Renal cortical epithelial cell (primary cell): ENCODE results near the gene CHRNB4. TPM values are rescaled to one million over a fixed set of nuclear protein-coding genes. Genes with fewer than 3 reads are reported as not detected.

Source experiments
- DNase-seq: peaks from one replicate; pipeline ENCODE4 v3.0.0-alpha.2; 2011; ENCODE audit warnings: low read depth
- total RNA-seq: library from RNA; depleted of rRNA; stranded (reverse); fragments of >200 nt; gene quantifications from 2 replicates; pipeline ENCODE4 v1.2.3, GENCODE V29; 2014

The CHRNB4 gene
- total RNA-seq, 1 donor from 2014 or later = 0.15 TPM

DNA sequence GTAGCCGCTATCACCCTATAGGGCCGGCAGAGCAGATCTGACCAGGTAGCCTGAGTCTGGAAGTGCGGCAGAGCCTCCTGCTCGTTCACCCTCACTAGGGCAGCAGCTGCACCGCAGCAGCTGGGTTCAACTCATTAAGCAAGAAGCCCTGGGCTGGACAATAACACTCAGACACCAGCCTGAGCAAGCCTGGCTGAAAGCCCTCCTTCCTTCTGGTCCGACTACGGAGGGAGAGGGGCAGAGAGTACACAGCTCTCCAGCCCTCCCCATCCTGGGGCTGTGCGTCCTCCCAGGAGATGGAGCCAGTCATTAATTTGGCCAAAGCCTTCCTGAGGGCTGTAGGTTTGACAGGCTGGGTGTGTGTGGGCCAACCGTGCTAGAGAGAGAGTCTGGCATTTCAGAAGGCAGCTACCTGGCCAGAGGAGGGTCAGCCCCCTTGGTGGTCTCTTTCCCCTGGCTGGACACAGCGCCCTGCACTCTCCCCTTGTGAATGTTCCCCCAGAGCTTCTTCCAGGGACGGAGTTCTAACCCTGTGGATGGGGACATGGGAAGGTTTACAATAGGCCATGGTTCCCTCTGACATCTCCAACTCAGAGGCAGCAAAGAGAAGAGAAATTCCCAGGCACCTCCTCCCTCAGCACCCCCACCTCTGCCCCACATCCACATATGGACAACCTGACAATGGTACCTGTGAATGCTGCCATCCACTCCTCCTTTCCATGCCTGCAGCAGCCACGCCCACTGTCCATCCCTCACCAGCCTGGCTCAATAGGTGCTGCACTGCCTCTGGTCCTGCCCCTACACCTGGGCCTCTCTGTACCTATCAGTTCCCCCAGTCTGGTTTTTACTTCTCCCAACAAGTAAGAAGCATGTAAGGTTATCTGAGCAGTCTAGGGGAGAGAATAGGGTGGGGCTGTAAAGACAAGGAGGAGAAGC is 6.5 kb downstream of the CHRNB4 start:
- no peak for DNase-seq

GRCh38 chr15:78633348-78633747 is 7.7 kb downstream of the CHRNB4 start:
- DNase-seq = no peak

DNA sequence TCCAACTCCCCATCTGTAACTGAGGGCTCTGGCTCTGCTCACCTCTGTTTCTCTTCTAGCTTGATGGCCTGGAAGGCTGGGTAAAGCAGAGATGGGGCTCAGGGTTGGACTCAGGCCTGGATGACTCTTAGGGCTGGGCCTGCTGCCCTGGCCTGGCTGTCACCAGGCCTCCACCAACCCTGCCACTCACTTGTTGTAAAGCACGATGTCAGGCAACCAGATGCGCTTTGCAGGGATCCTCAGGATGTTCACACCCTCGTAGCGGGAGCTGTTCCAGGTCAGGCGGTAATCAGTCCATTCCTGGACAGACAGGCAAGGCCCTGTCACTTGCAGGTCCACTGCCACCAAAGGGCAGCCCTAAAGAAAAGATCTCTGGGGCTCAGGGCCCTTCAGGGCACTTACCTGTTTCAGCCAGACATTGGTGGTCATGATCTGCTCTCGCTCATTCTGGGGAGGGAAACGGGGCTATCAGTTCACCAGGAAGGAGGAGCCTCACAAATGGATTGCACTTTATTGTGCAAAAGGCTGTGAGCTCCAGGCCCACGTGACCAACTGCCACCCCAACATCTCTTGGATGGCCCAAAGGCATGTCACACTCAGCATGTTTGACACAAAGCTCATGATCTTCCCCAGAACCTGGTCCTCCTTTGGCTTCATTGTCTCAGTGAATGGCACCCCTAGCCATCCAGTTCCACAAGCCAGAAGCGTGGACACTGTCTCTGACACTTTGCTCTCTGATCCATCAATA is 9.9 kb downstream of the CHRNB4 start:
- DNase-seq = no peak

GRCh38 chr15:78629716-78630065 is 11.3 kb downstream of the CHRNB4 start:
- DNase-seq = no peak

GRCh38 chr15:78629031-78629715 is 11.8 kb downstream of the CHRNB4 start:
- DNase-seq = no peak

GRCh38 chr15:78628227-78628626 is 12.8 kb downstream of the CHRNB4 start:
- no peak for DNase-seq

DNA sequence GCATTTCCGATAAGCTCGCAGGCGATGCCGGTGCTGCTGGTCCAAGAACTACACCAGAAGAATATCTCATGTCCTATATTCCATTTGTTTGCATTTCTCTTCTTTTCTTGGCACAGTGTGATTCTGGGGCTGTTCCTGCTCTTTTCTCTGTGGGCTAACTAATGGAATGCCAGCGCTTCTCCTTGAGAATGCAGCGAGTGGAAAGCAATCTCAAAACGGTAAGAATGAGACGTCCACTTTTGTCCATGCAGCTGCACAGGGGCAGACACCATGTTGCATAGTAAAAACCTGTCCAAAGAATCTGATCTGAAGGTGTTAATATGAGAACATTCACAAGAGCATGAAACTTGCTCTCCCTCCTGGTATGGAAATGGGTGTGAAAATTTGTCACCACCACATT is 13.7 kb downstream of the CHRNB4 start:
- DNase-seq = no peak

DNA sequence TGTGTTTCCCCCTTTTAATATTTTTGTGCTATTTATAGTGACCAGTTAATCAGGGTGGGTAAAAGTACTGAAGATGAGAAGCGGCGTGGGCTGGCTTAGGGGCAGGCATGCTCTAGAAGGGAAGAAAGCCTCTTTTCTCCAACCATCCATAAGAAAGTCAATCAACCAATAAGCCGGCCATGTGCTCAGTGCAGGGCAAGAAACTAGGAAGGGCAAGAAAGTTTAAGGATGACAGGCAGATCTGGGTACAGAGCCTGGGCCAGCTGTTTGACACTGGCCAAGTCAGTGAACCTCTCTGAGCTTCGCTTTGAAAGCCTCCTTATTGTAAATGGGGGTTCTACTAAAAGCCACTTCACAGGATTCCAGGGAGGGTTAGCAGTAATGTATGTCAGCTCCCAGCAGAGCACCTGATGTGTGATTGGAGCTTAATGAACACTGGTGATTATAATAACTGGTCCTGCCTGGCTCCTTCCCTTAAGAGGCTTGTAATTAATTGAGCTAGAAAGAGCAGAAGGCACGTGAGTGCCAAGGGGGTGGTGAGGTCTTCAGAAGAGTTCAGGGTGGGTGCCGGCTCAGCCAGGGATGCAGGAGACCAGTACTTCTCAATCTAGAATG is 14.5 kb downstream of the CHRNB4 start:
- DNase-seq = no peak

DNA sequence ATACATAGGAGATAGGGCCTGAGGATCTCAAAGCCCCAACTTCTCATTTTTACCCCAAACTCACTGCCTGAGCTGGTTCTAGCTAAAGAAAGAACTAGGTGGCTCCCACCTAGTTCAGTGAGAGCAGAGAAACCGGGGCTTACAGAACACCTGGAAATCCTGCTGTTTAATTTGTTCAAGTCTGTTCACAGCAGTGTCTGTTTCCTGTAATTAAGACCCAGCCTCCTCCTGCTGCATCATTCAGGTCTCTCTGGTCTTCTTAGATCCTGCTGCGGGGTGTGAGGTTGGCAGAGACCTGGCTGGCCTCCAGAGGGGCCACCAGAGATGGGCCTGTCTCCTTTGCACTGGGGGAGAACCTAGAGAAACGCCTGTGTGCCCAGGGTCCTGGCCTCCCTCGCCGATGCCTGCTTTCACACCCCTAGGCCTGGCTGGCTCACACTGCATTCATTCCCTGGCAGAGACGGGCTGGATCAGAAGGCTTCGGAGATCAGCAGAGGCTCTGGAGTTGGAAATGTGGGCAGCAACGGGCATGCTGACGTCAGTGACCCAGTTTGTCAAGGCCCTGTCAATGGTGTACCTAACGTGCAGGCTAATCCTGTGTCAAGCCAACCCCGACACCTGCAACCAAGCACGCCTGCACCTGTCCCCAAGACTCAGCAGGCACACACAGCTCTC is 15.3 kb downstream of the CHRNB4 start:
- DNase-seq = no peak

GRCh38 chr15:78624651-78625590 is 16.1 kb downstream of the CHRNB4 start:
- no peak for DNase-seq

GRCh38 chr15:78623786-78624497 is 17.1 kb downstream of the CHRNB4 start:
- no peak for DNase-seq

DNA sequence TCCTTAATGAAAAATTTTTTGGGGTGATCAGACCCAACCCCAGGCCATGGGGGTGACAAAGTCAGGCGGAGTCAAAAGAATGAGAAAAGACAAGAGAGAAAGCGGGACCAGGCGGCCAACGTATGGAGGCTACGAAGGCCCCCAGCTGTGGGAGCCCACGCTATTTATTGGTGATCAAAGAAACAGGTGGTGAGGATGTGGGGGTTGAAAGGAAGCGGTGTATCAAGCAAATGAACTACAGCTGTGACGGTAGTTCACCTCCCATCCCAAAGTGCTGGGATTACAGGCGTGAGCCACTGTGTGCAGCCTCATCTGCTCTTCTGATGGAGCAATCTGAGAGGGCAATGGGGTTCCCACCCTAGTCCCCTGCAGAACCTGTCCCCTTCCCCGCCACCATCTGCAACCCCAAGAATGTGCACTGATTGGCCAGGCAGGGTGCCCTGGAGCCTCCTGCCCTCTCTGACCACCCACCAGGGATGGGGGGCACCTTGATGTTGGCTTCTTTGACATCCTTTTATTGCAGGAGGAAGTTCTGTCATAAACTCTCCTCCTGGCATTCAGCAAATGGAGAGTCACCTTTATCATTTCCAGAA is 19.1 kb downstream of the CHRNB4 start:
- DNase-seq = no peak

GRCh38 chr15:78620527-78621421 is 20.2 kb downstream of the CHRNB4 start, which contains the start of gene CHRNA3:
Gene CHRNA3, minus strand, starts transcription at chr15:78620996. Its CDS starts 202 bp downstream, at chr15:78620794.
- no peak for DNase-seq

DNA sequence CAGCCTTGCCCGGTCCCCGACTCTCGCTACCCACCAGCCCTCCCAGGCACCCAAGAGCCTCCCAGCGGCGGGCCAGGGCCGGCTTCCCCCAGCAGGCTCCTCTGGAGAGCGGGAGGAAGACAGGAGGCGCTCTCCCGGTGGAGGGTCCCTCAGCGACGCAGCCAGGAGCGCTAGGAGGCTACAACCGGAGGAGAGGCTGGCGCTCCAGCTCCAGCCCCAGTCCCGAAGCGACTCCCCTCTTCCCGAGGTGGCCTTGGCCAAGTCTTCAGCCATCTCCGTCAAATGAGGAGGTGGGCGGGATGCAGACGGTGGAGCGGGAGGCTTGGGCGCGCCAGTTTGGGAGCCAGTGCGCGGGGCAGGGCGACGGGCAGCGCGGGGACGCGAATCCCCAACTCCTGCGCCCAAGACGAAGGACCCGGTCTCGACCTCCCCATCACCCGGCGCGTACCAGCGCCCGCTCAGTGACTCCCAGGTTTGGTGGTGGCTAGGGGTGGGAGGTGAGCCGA is 20.9 kb downstream of the CHRNB4 start:
- DNase-seq = no peak

DNA sequence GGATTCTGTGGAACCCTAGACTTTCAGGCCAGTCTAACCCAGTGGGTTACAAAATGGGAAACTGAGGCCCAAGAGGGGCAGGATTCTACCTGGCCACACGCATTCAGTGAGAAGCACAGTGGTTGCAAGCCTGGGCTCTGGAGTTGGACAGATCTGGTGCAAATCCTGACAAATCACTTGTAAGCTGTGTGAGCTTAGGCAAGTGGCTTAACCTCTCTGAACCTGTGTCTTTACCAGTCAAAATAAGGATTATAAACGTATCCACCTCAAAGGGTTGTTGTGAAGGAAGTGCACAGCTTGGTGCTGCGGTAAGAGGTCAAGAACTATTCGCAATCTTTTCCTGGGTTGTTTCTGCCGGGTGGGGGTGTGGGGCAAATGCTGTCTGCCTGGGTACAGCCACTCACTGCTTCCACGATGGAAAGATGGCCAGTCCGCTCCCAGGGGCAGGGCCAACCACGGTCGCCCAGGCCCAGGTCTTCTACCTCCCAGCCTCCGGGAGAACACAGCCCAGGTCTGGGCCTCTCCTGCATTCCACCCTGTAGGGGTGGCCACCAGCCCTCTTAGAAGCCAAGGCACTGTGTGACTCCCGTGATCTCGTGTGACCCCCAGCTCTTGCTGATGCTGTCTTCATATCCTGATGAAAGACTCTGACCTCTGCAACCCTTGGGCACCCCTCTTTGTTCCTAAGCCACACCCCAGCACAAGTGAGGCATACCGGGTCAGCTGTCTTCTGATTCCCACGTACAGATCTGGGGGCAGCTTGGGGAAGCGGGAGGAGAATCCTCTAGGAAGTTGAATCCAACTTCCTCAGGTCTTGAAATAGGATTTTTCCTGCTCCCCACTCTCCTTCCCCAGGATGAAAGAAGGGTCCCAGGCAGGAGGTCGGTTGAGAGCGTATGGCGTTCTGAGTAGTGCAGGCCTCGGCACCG is 21.7 kb downstream of the CHRNB4 start:
- DNase-seq = no peak

- DNase-seq = peak; percentile 65
Observed at GRCh38 chr15:78618490-78618934, 22.5 kb downstream of the CHRNB4 start.

- no peak for DNase-seq
Observed at GRCh38 chr15:78618064-78618463, 22.9 kb downstream of the CHRNB4 start.
